Measurements from ENCODE around the gene OR14I1.
A peak's percentile ranks its signal among the peaks of the same experiment; 100 is the strongest.
"Not testable (repeated sequence)": the region's sequence is repeated elsewhere in the genome, so short reads cannot be mapped to it uniquely, and the experiment has no call there.

OR14I1 gene

GRCh38 chr1:248688527-248689298 lies 13.9 kb downstream of the OR14I1 start:
- no peak for TF ChIP-seq CTCF (conservative IDR thresholded peaks at IDR 0.05)
- no peak overlapping the region for H3K27ac ChIP-seq

- H3K27ac ChIP-seq = no peak overlapping the region
- peak; percentile 60 for TF ChIP-seq CTCF (conservative IDR thresholded peaks at IDR 0.05)
Observed at GRCh38 chr1:248686815-248687214, 15.8 kb downstream of the OR14I1 start.

- H3K27ac ChIP-seq = no peak overlapping the region
- no peak for TF ChIP-seq CTCF (conservative IDR thresholded peaks at IDR 0.05)
Observed at GRCh38 chr1:248681651-248682050, 20.9 kb downstream of the OR14I1 start.

GRCh38 chr1:248670003-248670402 lies 32.6 kb downstream of the OR14I1 start:
- no peak for TF ChIP-seq CTCF (conservative IDR thresholded peaks at IDR 0.05)

GRCh38 chr1:248663453-248664328 lies 38.9 kb downstream of the OR14I1 start:
- H3K27ac ChIP-seq = not testable (repeated sequence)

More at GRCh38 chr1:248670003-248670402, 32.6 kb downstream of the OR14I1 start:
- H3K27ac ChIP-seq = no peak overlapping the region

- not testable (repeated sequence) for H3K27ac ChIP-seq
Observed at GRCh38 chr1:248656797-248657196, 45.8 kb downstream of the OR14I1 start.

- not testable (repeated sequence) for H3K27ac ChIP-seq
Observed at GRCh38 chr1:248655354-248655753, 47.2 kb downstream of the OR14I1 start, which contains the start of gene OR2T27. OR2T27 (minus strand) TSS chr1:248655528; CDS start chr1:248650884, 4,644 bp downstream.

All from VCaP (cell line).